GM19238 (cell line): ENCODE results near the gene THY1.

Source experiments
- DNase-seq: peaks from one replicate; pipeline ENCODE4 v3.0.0; 2011; ENCODE audit warnings: low spot score; ENCODE audit not compliant: insufficient read length

The THY1 gene

GRCh38 chr11:119370486-119371046, 52.4 kb downstream of the THY1 start:
- DNase-seq = no peak

GRCh38 chr11:119369132-119369925, 53.6 kb downstream of the THY1 start:
- no peak for DNase-seq

- DNase-seq = no peak
These were observed 54.6 kb downstream of the THY1 start for GRCh38 chr11:119368121-119369034.

DNA sequence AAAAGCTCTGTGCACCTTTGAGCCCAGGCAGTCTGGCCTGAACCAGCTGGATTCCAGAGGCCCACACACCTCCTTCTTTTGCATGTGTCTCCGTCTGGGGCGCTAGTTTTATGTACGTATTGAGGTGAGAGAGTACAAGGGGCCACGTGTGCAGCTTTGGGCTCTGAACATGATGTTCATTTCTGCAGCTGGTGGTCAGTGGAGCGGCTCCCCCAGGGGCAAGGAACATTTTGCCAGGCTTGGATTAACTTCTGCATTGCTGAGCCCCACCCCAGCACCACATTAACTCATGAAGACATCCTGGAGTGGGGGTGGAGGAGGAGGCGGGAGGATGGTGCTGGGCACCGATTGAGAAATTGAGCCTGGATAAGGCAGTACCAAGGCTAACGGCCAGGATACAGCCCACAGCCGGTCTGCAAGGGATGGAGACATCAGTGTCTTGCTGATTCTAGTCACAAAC, 55.3 kb downstream of the THY1 start:
- DNase-seq = no peak
